Heart right ventricle (tissue), 16 donors: Measurements from ENCODE around the gene MAPK8IP3. TPM values are rescaled to one million over a fixed set of nuclear protein-coding genes. Genes with fewer than 3 reads are reported as not detected.

Experiments used
- ATAC-seq, 8 donors: fragments of 200-7000 bp; cut with Tn5 transposase; one replicate each; pipeline ENCODE4 v1.9.1; 2020; ENCODE audit warnings: mild to moderate bottlenecking in 8 of 8, moderate library complexity in 8 of 8, moderate number of reproducible peaks in 1 of 8
- DNase-seq, 2 donors: peaks; one replicate each; pipeline ENCODE4 v3.0.0-alpha.2; 2020
- H3K27ac ChIP-seq, 10 donors: fragments of 200-600 bp; sonication (generic) in 2 of 10; one replicate each; pipeline versions ENCODE4 v1.5.0 to v1.8.0; 2020 to 2022; ENCODE audit warnings: mild to moderate bottlenecking in 3 of 10
- H3K27me3 ChIP-seq, 7 donors: fragments of 200-600 bp; one replicate each; pipeline ENCODE4 v1.8.0; 2021 to 2022; ENCODE audit warnings: mild to moderate bottlenecking in 2 of 7
- H3K36me3 ChIP-seq, 9 donors: fragments of 200-600 bp; sonication (generic) in 1 of 9; one replicate each; pipeline versions ENCODE4 v1.5.0 to v1.8.0; 2020 to 2022; ENCODE audit warnings: mild to moderate bottlenecking in 2 of 9
- H3K4me1 ChIP-seq, 9 donors: fragments of 200-600 bp; sonication (generic) in 1 of 9; one replicate each; pipeline versions ENCODE4 v1.5.0 to v1.8.0; 2020 to 2022; ENCODE audit warnings: mild to moderate bottlenecking in 4 of 9
- H3K4me3 ChIP-seq, 10 donors: fragments of 200-600 bp; sonication (generic) in 2 of 10; one replicate each; pipeline versions ENCODE4 v1.5.0 to v1.8.0; 2020 to 2022; ENCODE audit warnings: mild to moderate bottlenecking in 7 of 10, moderate library complexity in 2 of 10
- H3K9me3 ChIP-seq, 11 donors: fragments of 200-600 bp in 10 of 11; sonication (generic) in 2 of 11; one replicate each; pipeline versions ENCODE4 v1.5.0 to v1.8.0; 2013 to 2022; ENCODE audit warnings: mild to moderate bottlenecking in 2 of 11, control low read depth in 1 of 11, moderate library complexity in 1 of 11
- WGBS, 2 donors: extraction: QIAGEN DNeasy Blood & Tissue Kit; methylation state at CpG; one replicate each; pipeline ENCODE4 v1.1.7; 2013; ENCODE audit warnings: inconsistent platforms in 1 of 2; 5-methylcytosine and 5-hydroxymethylcytosine counted together
- intact Hi-C, 10 donors: fragments of 100-400 bp; cut with DNase I; formaldehyde crosslinking; loops; one replicate each; pipeline versions ENCODE4 v1.11.1 to v1.14.2; 2022
- polyA plus RNA-seq, 2 donors: library from polyadenylated mRNA; stranded (reverse); fragments of 200-250 nt; gene quantifications; one replicate each; pipeline ENCODE4 v1.2.3, GENCODE V29; 2013
- total RNA-seq, 10 donors: library from RNA; stranded (reverse); fragmentation: NEBNext Ultra II Directional in 3 of 10; extraction: Animal tissue kit (Norgen Biotek cat#: 25700) in 3 of 10; gene quantifications; one replicate each; pipeline versions ENCODE4 v1.2.1 to v1.2.4, GENCODE V29; 2021 to 2023
- TF ChIP-seq, protein P1 (sequence below), 9 donors: fragments of 200-600 bp; sonication (generic) in 2 of 9; IDR thresholded peaks; one replicate each; pipeline versions ENCODE4 v1.5.0 to v1.8.0; 2021 to 2022; ENCODE audit warnings: antibody characterized with exemption in 9 of 9, mild to moderate bottlenecking in 5 of 9, moderate library complexity in 1 of 9
- donor health status: Arrhythmogenic right ventricular cardiomyopathy.
- donor health status: ischemic (EF 13 %, LVEDD 7.1; RV severe dilation, severe dysfunction).
- donor health status: healthy with polysubstance abuse.
- donor health status: DM: no; HTN: yes; CAD: no.
- donor health status: DM: no; HTN: no; CAD: no.
- donor health status: ischemic (EF 25% LVEDD 6.9; RV normal size, moderate dysfunction).
- donor health status: ischemic (EF 25% LVEDD 5.7; RV mildly dilated, moderate dysfunction).
- donor health status: healthy.
- donor health status: DM: yes; HTN: yes; CAD: no.
- donor health status: Ischemic cardiomyopathy.
- donor health status: ischemic (EF 35%, LVEDD 5.7; RV mildly dilated, moderate dysfunction).
- donor health status: nonischemic (EF 11% LVEDD 7.7; RV severe dilation, severe dysfunction).
- donor health status: DM: yes; HTN: yes; CAD: no.
- donor health status: PGD.
- donor health status: ischemic (EF 29% LVEDD 5.4; RV normal size, mild dysfunction).
- donor health status: nonischemic (EF 23%, LVEDD 6.1; RV moderate dilation, normal function).

The MAPK8IP3 gene
- total and polyA plus RNA-seq, 12 donors, result 31.2 to 126 (median 71.7) TPM

DNA sequence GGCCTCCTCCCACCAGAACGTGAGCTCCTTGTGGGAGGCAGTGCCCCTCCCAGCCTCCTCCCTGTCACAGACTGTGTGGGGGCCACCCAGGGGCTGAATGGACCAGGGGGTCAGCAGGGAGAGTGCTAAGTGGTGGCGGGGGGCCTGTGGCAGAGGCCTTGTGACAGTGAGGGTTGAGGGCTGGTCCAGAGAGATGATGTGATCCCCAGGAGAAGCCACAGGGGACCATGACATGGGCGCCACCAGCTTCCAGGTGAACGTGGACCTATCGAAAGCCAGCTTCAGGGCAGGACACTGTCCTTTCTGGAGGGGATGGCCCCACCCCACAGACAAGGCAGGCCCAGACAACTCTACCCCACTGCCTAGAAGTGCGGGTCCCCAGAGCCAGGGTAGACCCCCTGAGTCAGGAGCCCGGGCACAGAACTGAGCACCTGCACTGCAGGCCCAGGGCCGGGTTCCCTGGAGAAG is 73.3 kb downstream of the MAPK8IP3 start:
- H3K9me3 ChIP-seq, result no peaks in the 10 kb centered on the region
- intact Hi-C loops, result loop anchor here in 1 of 10 donors (5.0 kb wide), 1 partner anchor 158 kb away; no protein-coding TSS in a partner anchor
- peak overlapping the region in 1 of 10 donors; percentile 7 for H3K27ac ChIP-seq
- H3K36me3 ChIP-seq, result peaks cover 0 to 63% (median 15%) of the 10 kb centered on the region in 9 donors
- peak in 1 of 2 donors; percentile 13 for DNase-seq
- TF ChIP-seq, protein P1, sequence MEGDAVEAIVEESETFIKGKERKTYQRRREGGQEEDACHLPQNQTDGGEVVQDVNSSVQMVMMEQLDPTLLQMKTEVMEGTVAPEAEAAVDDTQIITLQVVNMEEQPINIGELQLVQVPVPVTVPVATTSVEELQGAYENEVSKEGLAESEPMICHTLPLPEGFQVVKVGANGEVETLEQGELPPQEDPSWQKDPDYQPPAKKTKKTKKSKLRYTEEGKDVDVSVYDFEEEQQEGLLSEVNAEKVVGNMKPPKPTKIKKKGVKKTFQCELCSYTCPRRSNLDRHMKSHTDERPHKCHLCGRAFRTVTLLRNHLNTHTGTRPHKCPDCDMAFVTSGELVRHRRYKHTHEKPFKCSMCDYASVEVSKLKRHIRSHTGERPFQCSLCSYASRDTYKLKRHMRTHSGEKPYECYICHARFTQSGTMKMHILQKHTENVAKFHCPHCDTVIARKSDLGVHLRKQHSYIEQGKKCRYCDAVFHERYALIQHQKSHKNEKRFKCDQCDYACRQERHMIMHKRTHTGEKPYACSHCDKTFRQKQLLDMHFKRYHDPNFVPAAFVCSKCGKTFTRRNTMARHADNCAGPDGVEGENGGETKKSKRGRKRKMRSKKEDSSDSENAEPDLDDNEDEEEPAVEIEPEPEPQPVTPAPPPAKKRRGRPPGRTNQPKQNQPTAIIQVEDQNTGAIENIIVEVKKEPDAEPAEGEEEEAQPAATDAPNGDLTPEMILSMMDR (IDR thresholded peaks at IDR 0.05), result no peak
- H3K4me3 ChIP-seq, result no peak overlapping the region
- WGBS, 2 donors, result 81 to 82% methylated on average over 8 of the region's 8 CpGs
- no peaks in the 10 kb centered on the region for H3K27me3 ChIP-seq
- H3K4me1 ChIP-seq, result peaks cover 19 to 50% (median 38%) of the 10 kb centered on the region in 9 donors
- no peak for ATAC-seq

DNA sequence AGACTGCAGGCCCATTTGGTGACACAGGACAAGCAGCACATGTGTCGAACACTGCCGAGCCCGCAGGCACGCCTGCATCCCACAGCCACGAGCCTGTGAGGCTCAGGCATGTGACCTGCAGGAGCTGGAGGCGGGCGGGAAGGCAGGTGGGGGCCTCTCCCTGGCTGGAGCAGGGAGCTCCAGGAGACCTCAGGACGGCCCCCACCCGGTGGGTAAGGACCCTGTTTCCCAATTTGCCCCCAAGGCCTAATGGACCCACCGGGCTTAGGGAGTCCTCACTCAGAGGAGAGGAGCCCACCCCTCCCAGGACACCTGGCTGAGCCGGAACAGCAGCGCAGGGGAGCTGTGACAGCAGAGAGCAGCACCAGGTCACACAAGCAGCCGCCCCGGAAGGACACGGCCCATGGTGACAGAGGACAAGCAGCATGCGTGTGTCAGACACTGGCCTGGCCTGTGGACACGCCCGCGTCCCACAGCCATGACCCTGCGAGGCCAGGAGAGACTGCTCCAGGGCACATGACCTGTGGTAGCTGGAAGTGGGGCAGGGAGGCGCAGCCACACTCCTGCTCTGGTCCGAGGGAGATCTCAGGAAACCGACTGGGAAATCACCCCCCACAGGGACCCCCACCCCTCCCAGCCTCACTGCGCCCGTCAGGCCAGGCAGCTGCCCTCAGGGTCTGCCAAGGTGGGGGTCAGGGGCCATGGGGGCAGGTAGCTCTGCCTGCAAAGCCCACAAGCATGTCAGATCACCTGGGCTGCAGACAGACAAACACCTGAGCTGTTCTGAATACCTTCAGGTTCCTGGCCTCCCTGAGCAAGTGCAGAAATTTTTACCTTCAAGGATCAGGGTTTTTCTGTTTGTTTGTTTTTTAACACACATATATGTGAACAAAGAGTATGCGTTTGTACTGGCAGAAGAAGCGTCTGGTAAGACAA is 74.0 kb downstream of the MAPK8IP3 start:
- intact Hi-C loops, result loop anchor here in 1 of 10 donors (5.0 kb wide), 1 partner anchor 157 kb away; no protein-coding TSS in a partner anchor
- TF ChIP-seq, protein P1 (IDR thresholded peaks at IDR 0.05), result no peak
- Histone ChIP-seq H3K27ac (no peak overlapping the region), H3K27me3 (no peaks in the 10 kb centered on the region), H3K4me1 (peaks cover 16 to 50% (median 34%) of the 10 kb centered on the region in 9 donors), H3K4me3 (no peak overlapping the region), H3K9me3 (no peaks in the 10 kb centered on the region), H3K36me3 (peaks cover 0 to 62% (median 15%) of the 10 kb centered on the region in 9 donors)
- 82% methylated on average over 27 of the region's 27 CpGs for WGBS, 2 donors
- DNase-seq, result peak in 1 of 2 donors; percentile 21
- no peak for ATAC-seq

GRCh38 chr16:1780677-1781072 is 74.7 kb downstream of the MAPK8IP3 start:
- peaks cover 0 to 63% (median 15%) of the 10 kb centered on the region in 9 donors for H3K36me3 ChIP-seq
- no peak for ATAC-seq
- TF ChIP-seq, protein P1 (IDR thresholded peaks at IDR 0.05), result no peak
- H3K27ac ChIP-seq, result no peak overlapping the region
- peaks cover 16 to 54% (median 34%) of the 10 kb centered on the region in 9 donors for H3K4me1 ChIP-seq
- DNase-seq, result no peak
- intact Hi-C loops, result no loop called here
- H3K27me3 ChIP-seq, result no peaks in the 10 kb centered on the region
- H3K4me3 ChIP-seq, result peak overlapping the region in 1 of 10 donors; percentile 93
- H3K9me3 ChIP-seq, result no peaks in the 10 kb centered on the region
- WGBS, 2 donors, result 71 to 75% methylated on average over 6 of the region's 6 CpGs

DNA sequence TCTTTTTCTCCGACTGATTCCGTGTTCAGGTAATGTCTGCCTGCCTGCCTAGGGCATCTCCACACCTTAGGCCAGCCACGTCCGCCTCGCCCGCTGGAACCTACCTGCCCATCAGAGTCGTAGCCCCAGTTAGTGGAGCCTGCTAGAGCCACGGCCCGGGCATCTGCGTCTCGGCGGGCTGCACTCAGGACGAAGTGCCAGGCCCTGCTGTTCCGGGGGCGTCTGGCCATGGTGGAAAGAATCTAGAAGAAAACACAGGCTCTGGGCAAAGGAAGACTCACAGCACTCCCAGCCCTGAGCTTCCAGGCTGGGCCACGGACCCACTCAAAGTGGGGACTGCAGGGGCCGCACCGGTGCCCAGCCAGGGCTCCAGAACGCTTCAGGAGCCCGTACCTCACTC is 75.3 kb downstream of the MAPK8IP3 start:
- 68 to 69% methylated on average over 20 of the region's 20 CpGs for WGBS, 2 donors
- peaks cover 0 to 63% (median 15%) of the 10 kb centered on the region in 9 donors for H3K36me3 ChIP-seq
- intact Hi-C loops, result no loop called here
- TF ChIP-seq, protein P1 (IDR thresholded peaks at IDR 0.05), result no peak
- ATAC-seq, result no peak
- H3K9me3 ChIP-seq, result no peaks in the 10 kb centered on the region
- H3K27ac ChIP-seq, result peak overlapping the region in 8 of 10 donors; percentile 52 to 92 (median 88)
- peak overlapping the region; percentile 43 to 96 (median 88) for H3K4me3 ChIP-seq
- no peaks in the 10 kb centered on the region for H3K27me3 ChIP-seq
- peaks cover 16 to 59% (median 34%) of the 10 kb centered on the region in 9 donors for H3K4me1 ChIP-seq
- DNase-seq, result peak in 1 of 2 donors; percentile 17
